ENCODE data around the gene FH.

Gene FH

GRCh38 chr1:241553886-241554592 is 34.5 kb upstream of the FH start:
- no peak overlapping the region for H3K4me3 ChIP-seq (ENCODE audit: low read length)
- no peak for TF ChIP-seq CTCF (conservative IDR thresholded peaks at IDR 0.05; ENCODE audit: low read depth, low read length)
- DNase-seq (ENCODE audit: low read depth): no peak

GRCh38 chr1:241551759-241552638 is 32.4 kb upstream of the FH start:
- DNase-seq (ENCODE audit: low read depth): no peak
- TF ChIP-seq CTCF (conservative IDR thresholded peaks at IDR 0.05; ENCODE audit: low read depth, low read length): no peak
- H3K4me3 ChIP-seq (ENCODE audit: low read length): no peak overlapping the region

GRCh38 chr1:241550318-241550717 is 30.8 kb upstream of the FH start:
- no peak overlapping the region for H3K4me3 ChIP-seq (ENCODE audit: low read length)
- no peak for TF ChIP-seq CTCF (conservative IDR thresholded peaks at IDR 0.05; ENCODE audit: low read depth, low read length)
- no peak for DNase-seq (ENCODE audit: low read depth)

- DNase-seq (ENCODE audit: low read depth): no peak
- no peak for TF ChIP-seq CTCF (conservative IDR thresholded peaks at IDR 0.05; ENCODE audit: low read depth, low read length)
- H3K4me3 ChIP-seq (ENCODE audit: low read length): no peak overlapping the region
Observed at GRCh38 chr1:241548008-241548407, 28.5 kb upstream of the FH start.

GRCh38 chr1:241542199-241542907 is 22.8 kb upstream of the FH start:
- no peak for DNase-seq (ENCODE audit: low read depth)
- no peak for TF ChIP-seq CTCF (conservative IDR thresholded peaks at IDR 0.05; ENCODE audit: low read depth, low read length)
- H3K4me3 ChIP-seq (ENCODE audit: low read length): no peak overlapping the region

- no peak for TF ChIP-seq CTCF (conservative IDR thresholded peaks at IDR 0.05; ENCODE audit: low read depth, low read length)
- no peak for DNase-seq (ENCODE audit: low read depth)
- no peak overlapping the region for H3K4me3 ChIP-seq (ENCODE audit: low read length)
Observed at GRCh38 chr1:241536969-241537368, 17.4 kb upstream of the FH start.

Data from retinal pigment epithelial cell (primary cell).